ENCODE results near the gene CFAP65.

The CFAP65 gene

GRCh38 chr2:219060821-219061791 lies 19.8 kb upstream of the CFAP65 start, which contains the start of gene IHH:
IHH (minus strand) TSS chr2:219060921; CDS start chr2:219060467, 454 bp downstream.
- no peak for DNase-seq

GRCh38 chr2:219059725-219060682 lies 18.7 kb upstream of the CFAP65 start:
- DNase-seq: no peak

GRCh38 chr2:219059375-219059724 lies 18.0 kb upstream of the CFAP65 start:
- DNase-seq: no peak

DNA sequence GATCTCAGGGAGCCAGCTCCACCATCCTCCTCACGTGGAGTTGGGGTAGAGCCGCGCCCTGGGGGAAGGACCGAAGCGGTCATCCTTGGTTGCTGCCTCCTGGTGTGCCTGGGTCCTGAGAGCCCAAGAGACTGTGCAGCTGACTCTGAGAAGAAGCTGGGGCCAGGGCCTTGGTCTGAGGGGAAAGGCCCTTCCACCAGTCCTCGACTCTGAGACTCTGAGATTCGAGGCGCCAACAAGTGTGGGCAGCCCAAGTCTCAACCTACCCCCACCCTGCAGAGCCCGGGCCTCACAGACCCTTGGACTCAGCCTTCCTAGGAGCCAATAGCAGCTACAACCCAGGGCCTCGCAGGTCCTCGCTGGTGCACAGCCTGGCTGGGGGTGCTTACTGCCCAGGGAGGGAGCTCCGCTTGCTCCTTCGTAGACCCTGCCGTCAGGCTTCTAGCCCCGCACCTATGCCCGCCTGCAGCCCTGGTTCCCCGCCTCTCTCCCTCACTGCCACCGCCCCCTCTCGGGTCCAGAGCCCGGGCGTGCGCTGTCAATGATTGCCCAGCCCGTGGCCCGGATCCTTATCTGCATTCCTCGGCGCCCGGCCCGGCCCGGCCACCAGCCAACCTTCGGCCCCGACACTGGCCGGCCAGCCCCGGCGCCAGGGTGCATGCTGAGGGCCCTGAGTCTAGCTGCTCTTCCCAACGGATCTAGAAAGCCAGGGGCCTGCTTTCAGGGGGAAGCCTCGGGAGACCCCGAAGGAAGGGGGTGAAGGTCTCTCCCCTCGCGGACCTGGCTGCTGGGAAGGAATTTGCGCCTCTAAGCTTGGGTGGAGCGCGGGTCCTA lies 17.4 kb upstream of the CFAP65 start:
- DNase-seq: no peak

DNA sequence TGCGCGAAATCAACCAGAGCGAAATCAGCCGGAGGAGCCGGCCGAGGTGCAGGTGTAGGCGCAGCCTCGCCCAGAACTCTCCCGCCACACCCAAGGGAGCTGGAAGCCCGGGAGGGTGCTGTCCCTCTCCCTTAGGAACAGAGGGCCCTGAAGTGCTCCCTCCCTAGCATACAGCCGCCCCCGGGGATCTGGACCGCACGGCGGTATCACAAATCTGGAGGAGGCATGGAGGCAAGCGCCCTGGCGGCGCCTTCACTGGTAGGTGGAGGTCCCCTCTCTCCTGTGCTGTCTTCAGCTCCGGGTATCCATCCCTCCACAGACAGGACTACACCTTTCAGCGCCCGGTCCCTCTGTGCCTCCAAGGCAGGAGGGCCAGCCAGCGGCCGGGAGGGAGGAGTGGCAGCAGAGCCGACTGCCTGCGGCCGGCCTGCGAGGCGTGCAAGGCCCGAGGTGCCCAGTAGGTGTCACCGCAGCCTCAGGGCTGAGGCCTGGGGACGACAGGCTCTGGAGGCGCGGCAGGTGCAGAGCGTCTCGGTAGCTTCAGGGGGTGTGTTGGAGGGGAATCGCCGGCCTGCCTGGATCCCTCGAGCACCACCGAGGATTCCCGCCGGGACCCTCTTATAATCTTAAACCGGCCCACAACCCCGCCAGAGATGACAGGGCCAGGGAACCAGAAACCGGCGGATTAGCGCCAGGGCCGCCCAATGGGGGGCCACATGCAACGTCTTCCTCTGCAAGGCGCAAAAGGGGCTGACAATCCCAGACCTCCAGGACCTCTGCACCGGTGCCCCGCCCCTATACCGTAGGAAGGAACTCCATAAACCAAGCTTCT lies 16.6 kb upstream of the CFAP65 start:
- peak; percentile 37 to 67 (median 60) for DNase-seq

DNA sequence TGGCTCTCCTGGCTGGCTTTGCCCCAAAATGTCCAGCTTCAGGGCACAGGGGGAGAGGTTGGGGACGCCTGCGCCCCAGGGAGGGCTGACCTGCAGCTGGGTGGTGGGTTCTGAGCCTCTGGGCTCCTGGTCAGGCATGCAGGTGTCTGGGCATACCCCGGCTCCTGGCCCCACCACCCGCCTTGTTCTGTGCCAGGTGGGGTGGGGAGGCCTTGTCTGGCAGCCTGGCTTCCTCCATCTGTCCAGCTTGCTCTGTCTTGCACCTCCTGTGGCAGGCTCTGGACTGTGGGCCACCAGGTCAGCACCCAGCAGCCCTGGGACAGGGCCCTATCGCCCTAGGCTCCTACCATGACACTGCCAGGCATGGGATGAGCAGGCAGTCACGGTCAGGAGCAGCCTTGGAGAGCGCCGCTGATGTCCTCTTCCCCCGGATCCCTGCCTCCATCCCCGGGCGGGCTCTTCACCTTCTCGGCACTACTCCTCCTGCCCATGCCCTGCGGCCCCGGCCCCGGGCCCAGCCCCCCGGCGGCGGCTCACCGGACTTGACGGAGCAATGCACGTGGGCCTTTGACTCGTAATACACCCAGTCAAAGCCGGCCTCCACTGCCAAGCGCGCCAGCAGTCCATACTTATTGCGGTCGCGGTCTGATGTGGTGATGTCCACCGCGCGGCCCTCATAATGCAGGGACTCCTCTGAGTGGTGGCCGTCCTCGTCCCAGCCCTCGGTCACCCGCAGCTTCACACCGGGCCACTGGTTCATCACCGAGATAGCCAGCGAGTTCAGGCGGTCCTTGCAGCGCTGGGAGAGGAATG lies 15.8 kb upstream of the CFAP65 start:
- no peak for DNase-seq

- DNase-seq: no peak
Observed at GRCh38 chr2:219056176-219056895, 15.0 kb upstream of the CFAP65 start.

DNA sequence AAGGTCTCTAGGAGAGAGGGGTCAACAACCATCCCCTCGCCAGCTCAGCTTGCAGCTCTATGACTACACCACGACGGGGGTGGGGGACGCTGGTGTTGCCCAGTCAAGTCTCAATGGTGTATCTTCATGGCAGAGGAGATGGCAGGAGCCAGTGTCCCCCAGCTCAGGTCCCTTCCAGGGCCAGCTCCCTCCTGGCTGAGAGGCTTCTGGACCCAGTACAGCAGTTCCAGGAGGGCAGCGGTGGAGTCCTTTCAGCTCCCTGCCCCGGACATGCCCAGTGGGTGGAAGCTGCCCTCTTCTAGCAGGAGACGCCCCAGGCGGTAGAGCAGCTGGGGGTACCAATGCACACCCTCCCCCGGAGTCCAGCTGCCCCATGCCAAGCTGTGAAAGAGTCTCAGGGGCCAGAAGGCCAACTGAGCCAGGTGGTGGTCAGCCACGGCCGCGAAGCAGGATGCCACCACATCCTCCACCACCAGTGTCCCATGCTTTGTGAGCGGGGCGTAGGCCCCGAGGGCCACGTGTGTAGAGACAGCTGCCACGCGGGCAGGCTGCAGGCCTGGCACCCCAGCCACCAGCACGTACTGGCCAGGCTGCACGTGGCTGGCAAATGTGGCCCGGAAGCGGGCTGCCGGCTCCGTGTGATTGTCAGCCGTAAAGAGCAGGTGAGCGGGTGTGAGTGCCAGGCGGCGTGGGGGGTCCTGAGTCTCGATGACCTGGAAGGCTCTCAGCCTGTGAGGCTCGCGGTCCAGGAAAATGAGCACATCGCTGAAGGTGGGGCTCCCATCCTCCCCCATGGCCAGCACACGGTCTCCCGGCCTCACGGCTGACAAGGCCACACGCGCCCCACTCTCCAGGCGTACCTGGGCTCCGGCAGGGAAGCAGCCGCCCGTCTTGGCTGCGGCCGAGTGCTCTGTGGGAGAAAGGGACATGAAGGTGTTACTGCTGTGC lies 13.9 kb upstream of the CFAP65 start:
- no peak for DNase-seq

DNA sequence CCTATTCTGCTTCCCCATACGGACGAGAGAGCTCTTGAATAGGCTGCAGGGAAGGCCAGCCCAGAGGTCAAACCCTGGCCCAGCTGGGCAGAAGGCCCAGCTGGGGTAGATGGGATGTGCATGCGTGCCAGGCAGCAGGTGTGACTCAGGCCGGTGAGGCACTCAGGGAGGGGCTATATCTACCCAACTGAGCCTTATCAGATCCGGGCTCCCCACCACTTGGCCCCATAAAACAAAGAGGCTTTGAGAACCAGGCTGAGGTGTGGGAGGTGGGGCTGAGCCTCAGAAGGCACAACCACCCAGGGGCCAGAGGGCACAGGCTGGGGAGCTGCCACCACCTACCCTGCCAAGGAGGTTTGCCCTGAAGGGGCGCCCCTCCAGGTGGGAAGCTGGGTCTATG lies 8.0 kb upstream of the CFAP65 start:
- DNase-seq: no peak

GRCh38 chr2:219045937-219046550 lies 4.7 kb upstream of the CFAP65 start:
- DNase-seq: no peak

DNA sequence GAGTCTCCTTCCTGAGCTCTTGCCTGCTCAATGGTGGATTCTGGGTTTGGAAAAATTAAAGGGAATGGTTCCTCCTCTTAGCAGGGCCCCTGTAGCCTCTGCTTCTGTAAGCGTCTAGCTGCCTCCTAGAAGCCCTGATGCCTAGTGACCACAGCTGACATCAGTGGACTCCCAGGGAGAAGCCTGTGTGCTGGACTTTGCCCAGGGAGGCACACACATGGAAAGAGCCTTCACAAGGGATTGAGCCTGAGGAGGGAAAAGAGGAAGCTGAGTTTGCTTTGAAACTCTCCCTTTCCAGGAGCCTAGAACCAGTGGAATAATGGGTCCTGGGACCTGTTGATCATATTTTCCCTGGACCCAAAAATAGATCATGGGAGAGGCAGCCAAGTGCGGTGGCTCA lies 1.4 kb upstream of the CFAP65 start:
- DNase-seq: no peak

- no peak for DNase-seq
Observed at GRCh38 chr2:219042157-219042556, 841 bp upstream of the CFAP65 start.

DNA sequence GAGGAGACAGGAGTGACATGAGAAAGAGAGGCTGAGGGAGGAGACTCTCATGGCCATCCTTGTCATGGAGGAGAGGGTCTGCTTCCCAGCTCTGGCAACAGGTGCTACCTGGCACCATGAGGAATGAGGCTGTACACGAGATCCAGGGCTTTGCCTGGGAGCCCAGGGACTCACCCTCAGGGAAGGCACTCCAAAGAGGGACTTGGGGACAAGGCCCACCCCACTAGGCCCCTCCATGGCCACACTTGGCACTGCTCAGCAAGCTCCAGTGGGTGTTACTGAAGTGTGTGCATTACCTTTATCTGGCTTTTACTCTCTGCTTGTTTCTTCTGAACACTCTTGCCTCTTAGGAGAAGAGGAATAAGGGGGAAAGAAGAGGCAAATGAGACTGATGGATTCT lies 2.7 kb downstream of the CFAP65 start:
- no peak for DNase-seq

- DNase-seq: no peak
Observed at GRCh38 chr2:219037783-219038499, 3.4 kb downstream of the CFAP65 start.

DNA sequence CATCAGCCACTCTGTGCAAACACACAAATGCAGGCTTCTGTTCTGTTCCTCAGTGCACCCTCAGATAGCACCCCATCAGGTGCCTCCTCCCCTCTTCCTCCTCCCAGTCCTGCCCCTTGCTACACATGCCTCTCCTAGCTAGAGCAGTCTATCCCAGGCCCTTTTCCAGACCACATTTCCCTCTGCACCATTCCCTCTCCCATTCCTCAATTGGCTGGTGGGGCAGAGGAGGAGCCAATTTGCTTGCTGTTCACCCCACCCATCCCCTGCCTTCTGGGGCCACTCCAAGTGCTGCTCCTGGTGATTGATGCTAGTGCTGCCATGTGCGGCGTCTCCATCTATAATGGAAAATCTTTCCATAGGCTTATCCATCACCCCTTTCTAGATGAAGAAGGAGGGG lies 5.4 kb downstream of the CFAP65 start:
- no peak for DNase-seq

- no peak for DNase-seq
Observed at GRCh38 chr2:219034823-219035222, 6.5 kb downstream of the CFAP65 start.

GRCh38 chr2:219032051-219032745 lies 9.1 kb downstream of the CFAP65 start:
- no peak for DNase-seq

Measured in activated naive CD4-positive, alpha-beta T cell (primary cell).